Upper lobe of left lung (tissue), 4 donors: ENCODE data around the gene HHIPL2.

Source experiments
- CTCF ChIP-seq, 6 experiments: fragments of 450-650 bp in 4 of 6; fragments of 200-600 bp in 2 of 6; sonication (generic) in 2 of 6; IDR thresholded peaks; one replicate each; pipeline ENCODE4 v1.5.1; 2016 to 2019; ENCODE audit warnings: antibody characterized with exemption in 6 of 6
- POLR2A ChIP-seq, 4 donors: fragments of 450-650 bp; IDR thresholded peaks; one replicate each; pipeline ENCODE4 v1.5.1; 2016 to 2017; ENCODE audit warnings: antibody characterized with exemption in 4 of 4, mild to moderate bottlenecking in 2 of 4

GRCh38 chr1:222570837-222571236, 22.9 kb upstream of the HHIPL2 start:
- TF ChIP-seq POLR2A (IDR thresholded peaks at IDR 0.05) (no peak), CTCF (IDR thresholded peaks at IDR 0.05) (no peak)
